ENCODE data around the gene ABI3BP.
A peak's percentile ranks its signal among the peaks of the same experiment; 100 is the strongest.

Gene ABI3BP

GRCh38 chr3:100891033-100891432 lies 102.2 kb downstream of the ABI3BP start:
- H3K4me3 ChIP-seq (ENCODE audit: low read length, poor library complexity, severe bottlenecking) = no peak overlapping the region
- no peak overlapping the region for H2AFZ ChIP-seq (ENCODE audit: low read length)
- H3K4me1 ChIP-seq (ENCODE audit: insufficient read depth, low read length, poor library complexity, severe bottlenecking) = no peaks in the 10 kb centered on the region
- no peaks in the 10 kb centered on the region for H3F3A ChIP-seq (ENCODE audit: low read depth)
- no peaks in the 10 kb centered on the region for H3K9me3 ChIP-seq (ENCODE audit: insufficient read depth, low read depth, low read length)
- no peaks in the 10 kb centered on the region for H4K20me1 ChIP-seq (ENCODE audit: insufficient read depth, low read length, poor library complexity, severe bottlenecking)
- TF ChIP-seq EZH2phosphoT487 (IDR thresholded peaks at IDR 0.05; ENCODE audit: borderline replicate concordance) (no peak), CTCF (conservative IDR thresholded peaks at IDR 0.05; ENCODE audit: low read length) (peak; percentile 41)
- H3K9me2 ChIP-seq (replicated peaks; ENCODE audit: low read depth, low read length) = no peaks in the 10 kb centered on the region
- no peak overlapping the region for H3K9ac ChIP-seq (ENCODE audit: low read depth, low read length, poor library complexity, severe bottlenecking)
- no peaks in the 10 kb centered on the region for H3K36me3 ChIP-seq (ENCODE audit: insufficient read depth, low read length)
- no peak overlapping the region for H3K4me2 ChIP-seq (ENCODE audit: low read depth, low read length, poor library complexity, severe bottlenecking)
- no peaks in the 10 kb centered on the region for H3K79me2 ChIP-seq (ENCODE audit: insufficient read depth, low read length)
- no peaks in the 10 kb centered on the region for H3K27me3 ChIP-seq (ENCODE audit: insufficient read depth, low read length, poor library complexity, severe bottlenecking)

GRCh38 chr3:100888881-100889280 lies 104.3 kb downstream of the ABI3BP start:
- Histone ChIP-seq H3K4me1 (ENCODE audit: insufficient read depth, low read length, poor library complexity, severe bottlenecking) (no peaks in the 10 kb centered on the region), H3F3A (ENCODE audit: low read depth) (no peaks in the 10 kb centered on the region), H3K4me2 (ENCODE audit: low read depth, low read length, poor library complexity, severe bottlenecking) (no peak overlapping the region), H3K27me3 (ENCODE audit: insufficient read depth, low read length, poor library complexity, severe bottlenecking) (no peaks in the 10 kb centered on the region), H2AFZ (ENCODE audit: low read length) (no peak overlapping the region), H3K9me2 (replicated peaks; ENCODE audit: low read depth, low read length) (no peaks in the 10 kb centered on the region), H3K9me3 (ENCODE audit: insufficient read depth, low read depth, low read length) (no peaks in the 10 kb centered on the region), H3K4me3 (ENCODE audit: low read length, poor library complexity, severe bottlenecking) (no peak overlapping the region), H4K20me1 (ENCODE audit: insufficient read depth, low read length, poor library complexity, severe bottlenecking) (no peaks in the 10 kb centered on the region), H3K79me2 (ENCODE audit: insufficient read depth, low read length) (no peaks in the 10 kb centered on the region), H3K36me3 (ENCODE audit: insufficient read depth, low read length) (no peaks in the 10 kb centered on the region), H3K9ac (ENCODE audit: low read depth, low read length, poor library complexity, severe bottlenecking) (no peak overlapping the region)
- no peak for TF ChIP-seq EZH2phosphoT487 (IDR thresholded peaks at IDR 0.05; ENCODE audit: borderline replicate concordance)
- TF ChIP-seq CTCF (conservative IDR thresholded peaks at IDR 0.05; ENCODE audit: low read length) = no peak

- Histone ChIP-seq H4K20me1 (ENCODE audit: insufficient read depth, low read length, poor library complexity, severe bottlenecking) (no peaks in the 10 kb centered on the region), H3K4me3 (ENCODE audit: low read length, poor library complexity, severe bottlenecking) (no peak overlapping the region), H3K9ac (ENCODE audit: low read depth, low read length, poor library complexity, severe bottlenecking) (no peak overlapping the region), H3K9me2 (replicated peaks; ENCODE audit: low read depth, low read length) (no peaks in the 10 kb centered on the region), H3K9me3 (ENCODE audit: insufficient read depth, low read depth, low read length) (no peaks in the 10 kb centered on the region), H3K4me2 (ENCODE audit: low read depth, low read length, poor library complexity, severe bottlenecking) (no peak overlapping the region), H3F3A (ENCODE audit: low read depth) (no peaks in the 10 kb centered on the region), H3K36me3 (ENCODE audit: insufficient read depth, low read length) (no peaks in the 10 kb centered on the region), H2AFZ (ENCODE audit: low read length) (no peak overlapping the region), H3K4me1 (ENCODE audit: insufficient read depth, low read length, poor library complexity, severe bottlenecking) (no peaks in the 10 kb centered on the region), H3K27me3 (ENCODE audit: insufficient read depth, low read length, poor library complexity, severe bottlenecking) (no peaks in the 10 kb centered on the region), H3K79me2 (ENCODE audit: insufficient read depth, low read length) (no peaks in the 10 kb centered on the region)
- TF ChIP-seq EZH2phosphoT487 (IDR thresholded peaks at IDR 0.05; ENCODE audit: borderline replicate concordance) (no peak), CTCF (conservative IDR thresholded peaks at IDR 0.05; ENCODE audit: low read length) (no peak)
Observed at GRCh38 chr3:100882571-100882984, 110.6 kb downstream of the ABI3BP start.

Data from Loucy (cell line).